Thyroid gland (tissue), 4 donors: ENCODE measurements around the gene ERC1. TPM values are rescaled to one million over a fixed set of nuclear protein-coding genes. Genes with fewer than 3 reads are reported as not detected.

Source experiments
- DNase-seq, 2 donors: peaks; one replicate each; pipeline ENCODE4 v3.0.0-alpha.2; 2019
- H3K27ac ChIP-seq, 3 donors: fragments of 200-600 bp; sonication (generic); 1 replicate in 2 of 3; 2 replicates in 1 of 3; pipeline ENCODE4 v1.5.1; 2016 to 2019; ENCODE audit warnings: mild to moderate bottlenecking in 1 of 3, moderate library complexity in 1 of 3
- H3K27me3 ChIP-seq: fragments of 200-600 bp; sonication (generic); one replicate; pipeline ENCODE4 v1.5.1; 2019
- H3K36me3 ChIP-seq, 2 donors: fragments of 200-600 bp; sonication (generic); one replicate each; pipeline ENCODE4 v1.5.1; 2016 to 2019
- H3K4me1 ChIP-seq, 2 donors: fragments of 200-600 bp; sonication (generic); one replicate each; pipeline ENCODE4 v1.5.1; 2017 to 2019
- H3K4me3 ChIP-seq, 3 donors: fragments of 200-600 bp; sonication (generic); replicated peaks in 1 of 3; 1 replicate in 2 of 3; 2 replicates in 1 of 3; pipeline ENCODE4 v1.5.1; 2016; ENCODE audit warnings: mild to moderate bottlenecking in 1 of 3
- H3K9me3 ChIP-seq: fragments of 200-600 bp; sonication (generic); one replicate; pipeline ENCODE4 v1.5.1; 2017
- POLR2A ChIP-seq, 2 donors: fragments of 450-650 bp; IDR thresholded peaks; one replicate each; pipeline ENCODE4 v1.6.1; 2017; ENCODE audit warnings: antibody characterized with exemption in 2 of 2, mild to moderate bottlenecking in 2 of 2, moderate library complexity in 1 of 2
- WGBS, 2 donors: methylation state at CpG; one replicate each; pipeline ENCODE4 v1.1.5; 2017; 5-methylcytosine and 5-hydroxymethylcytosine counted together
- intact Hi-C: fragments of 100-400 bp; cut with DNase I; formaldehyde crosslinking; loops from one replicate; pipeline ENCODE4 v1.15.1; 2023
- total RNA-seq, 4 donors: library from RNA; depleted of rRNA; stranded (reverse); fragments of >200 nt; gene quantifications; one replicate each; pipeline ENCODE4 v1.2.3, GENCODE V29; 2016
- TF ChIP-seq, protein P1 (sequence below), 6 experiments: fragments of 200-600 bp in 3 of 6; fragments of 450-650 bp in 3 of 6; sonication (generic) in 3 of 6; IDR thresholded peaks; one replicate each; pipeline ENCODE4 v1.5.1; 2016 to 2019; ENCODE audit warnings: antibody characterized with exemption in 6 of 6, mild to moderate bottlenecking in 2 of 6, inconsistent platforms in 1 of 6, moderate library complexity in 1 of 6

ERC1 gene
- total RNA-seq, 4 donors from 2014 or later = 39.8 to 84.2 (median 75.8) TPM

DNA sequence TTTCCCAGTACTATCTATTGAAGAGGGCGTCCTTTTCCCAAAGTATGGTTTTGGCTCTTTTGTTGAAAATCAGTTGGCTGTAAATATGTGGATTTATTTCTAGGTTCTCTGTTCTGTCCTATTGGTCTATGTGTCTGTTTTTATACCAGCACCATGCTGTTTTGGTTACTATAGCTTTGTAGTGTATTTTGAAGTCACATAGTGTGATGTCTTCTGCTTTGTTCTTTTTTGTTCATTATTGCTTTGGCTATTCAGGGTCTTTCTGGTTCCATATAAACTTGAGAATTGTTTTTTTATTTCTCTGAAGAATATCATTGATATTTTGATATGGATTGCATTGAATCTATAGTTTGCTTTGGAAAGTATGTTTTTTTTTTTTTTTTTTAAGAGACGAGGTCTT is 67.4 kb downstream of the ERC1 start:
- WGBS, 2 donors = 97 to 99% methylated on average over 2 of the region's 2 CpGs
- TF ChIP-seq, protein P1, sequence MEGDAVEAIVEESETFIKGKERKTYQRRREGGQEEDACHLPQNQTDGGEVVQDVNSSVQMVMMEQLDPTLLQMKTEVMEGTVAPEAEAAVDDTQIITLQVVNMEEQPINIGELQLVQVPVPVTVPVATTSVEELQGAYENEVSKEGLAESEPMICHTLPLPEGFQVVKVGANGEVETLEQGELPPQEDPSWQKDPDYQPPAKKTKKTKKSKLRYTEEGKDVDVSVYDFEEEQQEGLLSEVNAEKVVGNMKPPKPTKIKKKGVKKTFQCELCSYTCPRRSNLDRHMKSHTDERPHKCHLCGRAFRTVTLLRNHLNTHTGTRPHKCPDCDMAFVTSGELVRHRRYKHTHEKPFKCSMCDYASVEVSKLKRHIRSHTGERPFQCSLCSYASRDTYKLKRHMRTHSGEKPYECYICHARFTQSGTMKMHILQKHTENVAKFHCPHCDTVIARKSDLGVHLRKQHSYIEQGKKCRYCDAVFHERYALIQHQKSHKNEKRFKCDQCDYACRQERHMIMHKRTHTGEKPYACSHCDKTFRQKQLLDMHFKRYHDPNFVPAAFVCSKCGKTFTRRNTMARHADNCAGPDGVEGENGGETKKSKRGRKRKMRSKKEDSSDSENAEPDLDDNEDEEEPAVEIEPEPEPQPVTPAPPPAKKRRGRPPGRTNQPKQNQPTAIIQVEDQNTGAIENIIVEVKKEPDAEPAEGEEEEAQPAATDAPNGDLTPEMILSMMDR (IDR thresholded peaks at IDR 0.05) = no peak
- TF ChIP-seq POLR2A (IDR thresholded peaks at IDR 0.05) = no peak
- H3K9me3 ChIP-seq = no peaks in the 10 kb centered on the region
- peaks cover 13 to 15% of the 10 kb centered on the region in 2 donors for H3K4me1 ChIP-seq
- H3K4me3 ChIP-seq = no peak overlapping the region
- no peaks in the 10 kb centered on the region for H3K36me3 ChIP-seq
- H3K27ac ChIP-seq = no peak overlapping the region
- DNase-seq = no peak
- intact Hi-C loops = no loop called here
- no peaks in the 10 kb centered on the region for H3K27me3 ChIP-seq

DNA sequence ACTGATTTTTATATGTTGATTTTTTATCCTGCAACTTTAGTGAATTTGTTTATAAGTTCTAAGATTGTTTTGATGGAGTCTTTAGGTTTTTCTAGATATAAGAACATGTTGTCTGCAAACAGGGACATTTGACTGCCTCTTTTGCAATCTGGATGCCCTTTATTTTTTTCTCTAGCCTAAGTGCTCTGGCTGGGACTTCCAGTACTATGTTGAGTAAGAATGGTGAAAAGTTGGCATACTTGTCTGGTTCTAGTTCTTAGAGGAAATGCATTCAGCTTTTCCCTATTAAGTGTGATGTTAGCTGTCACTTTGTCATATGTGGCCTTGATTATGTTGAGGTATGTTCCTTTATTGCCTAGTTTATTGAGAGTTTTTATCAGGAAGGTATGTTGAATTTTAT is 68.1 kb downstream of the ERC1 start:
- no peak overlapping the region for H3K27ac ChIP-seq
- peaks cover 8% of the 10 kb centered on the region in 2 donors for H3K4me1 ChIP-seq
- no peaks in the 10 kb centered on the region for H3K27me3 ChIP-seq
- H3K9me3 ChIP-seq = no peaks in the 10 kb centered on the region
- H3K4me3 ChIP-seq = no peak overlapping the region
- intact Hi-C loops = no loop called here
- TF ChIP-seq, protein P1 (IDR thresholded peaks at IDR 0.05) = no peak
- TF ChIP-seq POLR2A (IDR thresholded peaks at IDR 0.05) = no peak
- no peaks in the 10 kb centered on the region for H3K36me3 ChIP-seq
- DNase-seq = no peak

DNA sequence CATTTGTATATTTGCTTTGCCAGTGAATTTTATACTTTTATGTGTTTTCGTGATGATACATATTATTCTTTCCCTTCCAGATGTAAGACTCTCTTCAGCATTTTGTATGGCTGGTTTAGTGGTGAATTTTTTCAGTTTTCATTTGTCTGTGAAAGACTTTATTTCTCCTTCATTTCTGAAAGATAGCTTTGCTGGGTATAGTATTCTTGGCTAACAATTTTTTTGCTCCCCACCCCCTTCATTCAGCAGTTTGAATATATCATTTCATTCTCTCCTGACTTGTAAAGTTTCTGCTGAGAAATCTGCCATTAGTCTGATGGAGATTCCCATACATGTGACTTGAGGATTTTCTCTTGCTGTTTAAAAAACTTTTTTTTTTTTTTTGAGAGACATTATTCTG is 72.8 kb downstream of the ERC1 start:
- no peaks in the 10 kb centered on the region for H3K27me3 ChIP-seq
- no peak for DNase-seq
- no peaks in the 10 kb centered on the region for H3K9me3 ChIP-seq
- TF ChIP-seq, protein P1 (IDR thresholded peaks at IDR 0.05) = no peak
- TF ChIP-seq POLR2A (IDR thresholded peaks at IDR 0.05) = no peak
- intact Hi-C loops = no loop called here
- WGBS, 2 donors = 95% methylated on average over 1 of the region's 1 CpG
- no peak overlapping the region for H3K4me3 ChIP-seq
- no peak overlapping the region for H3K27ac ChIP-seq
- H3K36me3 ChIP-seq = no peaks in the 10 kb centered on the region
- no peaks in the 10 kb centered on the region for H3K4me1 ChIP-seq

DNA sequence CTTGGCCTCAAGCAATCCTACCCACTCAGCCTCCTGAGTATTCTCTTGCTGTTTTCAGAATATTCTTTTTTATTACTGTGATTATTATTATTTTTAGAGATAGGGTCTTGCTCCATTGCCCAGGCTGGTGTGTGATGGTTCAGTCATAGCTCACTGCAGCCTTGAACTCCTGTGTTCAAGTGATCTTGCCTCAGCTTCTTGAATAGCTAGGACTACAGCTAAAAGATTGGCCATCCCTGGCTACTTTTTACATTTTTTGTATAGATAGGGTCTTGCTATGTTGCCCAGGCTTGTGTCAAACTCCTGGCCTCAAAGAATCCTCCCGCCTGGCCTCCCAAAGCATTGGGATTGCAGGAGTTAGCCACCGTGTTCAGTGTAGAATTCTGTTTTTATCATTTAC is 73.3 kb downstream of the ERC1 start:
- no peak for TF ChIP-seq POLR2A (IDR thresholded peaks at IDR 0.05)
- TF ChIP-seq, protein P1 (IDR thresholded peaks at IDR 0.05) = no peak
- no peak overlapping the region for H3K27ac ChIP-seq
- 97 to 100% methylated on average over 2 of the region's 2 CpGs for WGBS, 2 donors
- no peaks in the 10 kb centered on the region for H3K27me3 ChIP-seq
- no peaks in the 10 kb centered on the region for H3K9me3 ChIP-seq
- H3K4me1 ChIP-seq = no peaks in the 10 kb centered on the region
- H3K4me3 ChIP-seq = no peak overlapping the region
- H3K36me3 ChIP-seq = no peaks in the 10 kb centered on the region
- DNase-seq = no peak
- intact Hi-C loops = no loop called here

DNA sequence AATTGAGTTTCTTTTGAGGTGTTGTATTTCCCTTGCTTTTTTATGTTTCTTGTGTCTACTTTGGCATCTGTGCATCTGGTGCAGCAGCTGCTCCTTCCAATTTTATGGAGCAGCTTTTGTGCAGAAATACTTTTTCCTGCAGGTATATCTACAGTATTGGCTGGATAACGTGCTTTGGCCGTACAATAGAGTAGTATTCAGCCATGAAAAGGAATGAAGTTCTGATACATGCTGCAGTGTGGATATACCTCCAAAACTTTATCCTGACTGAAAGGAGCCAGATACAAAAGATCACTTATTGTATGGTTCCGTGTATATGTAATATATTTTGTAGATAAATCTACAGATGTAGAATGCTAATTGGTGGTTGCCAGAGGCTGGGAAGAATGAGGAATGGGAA is 74.6 kb downstream of the ERC1 start:
- intact Hi-C loops = no loop called here
- no peak overlapping the region for H3K4me3 ChIP-seq
- no peaks in the 10 kb centered on the region for H3K9me3 ChIP-seq
- peaks cover 4 to 7% of the 10 kb centered on the region in 2 donors for H3K4me1 ChIP-seq
- TF ChIP-seq, protein P1 (IDR thresholded peaks at IDR 0.05) = no peak
- TF ChIP-seq POLR2A (IDR thresholded peaks at IDR 0.05) = no peak
- WGBS, 2 donors = 95 to 99% methylated on average over 3 of the region's 3 CpGs
- no peak overlapping the region for H3K27ac ChIP-seq
- DNase-seq = no peak
- no peaks in the 10 kb centered on the region for H3K36me3 ChIP-seq
- no peaks in the 10 kb centered on the region for H3K27me3 ChIP-seq
